ENCODE data around the gene RPL29. TPM values are rescaled to one million over a fixed set of nuclear protein-coding genes. Genes with fewer than 3 reads are reported as not detected.
"Not testable (repeated sequence)": the region's sequence is repeated elsewhere in the genome, so short reads cannot be mapped to it uniquely, and the experiment has no call there.

RPL29 gene
- total and polyA plus RNA-seq, 2 donors = 623 to 1,824 TPM

GRCh38 chr3:52006820-52007133 lies 11.1 kb upstream of the RPL29 start:
- H3K36me3 ChIP-seq (ENCODE audit: insufficient read depth) = no peaks in the 10 kb centered on the region
- no peak overlapping the region for H3K27ac ChIP-seq (ENCODE audit: low read depth)
- no peaks in the 10 kb centered on the region for H3K4me1 ChIP-seq (ENCODE audit: insufficient read depth)
- 84% methylated on average over 6 of the region's 6 CpGs for WGBS
- DNase-seq (ENCODE audit: extremely low spot score) = no peak
- no peak overlapping the region for H3K4me3 ChIP-seq (ENCODE audit: low read depth, low read length)

GRCh38 chr3:52006017-52006819 lies 10.5 kb upstream of the RPL29 start:
- Histone ChIP-seq H3K4me1 (ENCODE audit: insufficient read depth) (no peaks in the 10 kb centered on the region), H3K27ac (ENCODE audit: low read depth) (no peak overlapping the region), H3K4me3 (ENCODE audit: low read depth, low read length) (no peak overlapping the region), H3K36me3 (ENCODE audit: insufficient read depth) (no peaks in the 10 kb centered on the region)
- no peak for DNase-seq (ENCODE audit: extremely low spot score)
- WGBS = 58% methylated on average over 8 of the region's 8 CpGs

GRCh38 chr3:52005571-52005986 lies 9.9 kb upstream of the RPL29 start:
- no peak for DNase-seq (ENCODE audit: extremely low spot score)
- 9% methylated on average over 15 of the region's 15 CpGs for WGBS
- H3K36me3 ChIP-seq (ENCODE audit: insufficient read depth) = no peaks in the 10 kb centered on the region
- H3K4me1 ChIP-seq (ENCODE audit: insufficient read depth) = no peaks in the 10 kb centered on the region
- no peak overlapping the region for H3K27ac ChIP-seq (ENCODE audit: low read depth)
- no peak overlapping the region for H3K4me3 ChIP-seq (ENCODE audit: low read depth, low read length)

GRCh38 chr3:52004906-52005395 lies 9.3 kb upstream of the RPL29 start:
- no peak for DNase-seq (ENCODE audit: extremely low spot score)
- H3K36me3 ChIP-seq (ENCODE audit: insufficient read depth) = no peaks in the 10 kb centered on the region
- H3K27ac ChIP-seq (ENCODE audit: low read depth) = no peak overlapping the region
- WGBS = 90% methylated on average over 4 of the region's 4 CpGs
- H3K4me3 ChIP-seq (ENCODE audit: low read depth, low read length) = no peak overlapping the region
- no peaks in the 10 kb centered on the region for H3K4me1 ChIP-seq (ENCODE audit: insufficient read depth)

GRCh38 chr3:52004163-52004787 lies 8.6 kb upstream of the RPL29 start:
- peak; percentile 65 for DNase-seq (ENCODE audit: extremely low spot score)
- WGBS = 53% methylated on average over 16 of the region's 16 CpGs
- no peak overlapping the region for H3K27ac ChIP-seq (ENCODE audit: low read depth)
- H3K4me3 ChIP-seq (ENCODE audit: low read depth, low read length) = no peak overlapping the region
- no peaks in the 10 kb centered on the region for H3K36me3 ChIP-seq (ENCODE audit: insufficient read depth)
- no peaks in the 10 kb centered on the region for H3K4me1 ChIP-seq (ENCODE audit: insufficient read depth)

GRCh38 chr3:52002748-52003147 lies 7.1 kb upstream of the RPL29 start:
- H3K27ac ChIP-seq (ENCODE audit: low read depth) = no peak overlapping the region
- DNase-seq (ENCODE audit: extremely low spot score) = no peak
- no peaks in the 10 kb centered on the region for H3K4me1 ChIP-seq (ENCODE audit: insufficient read depth)
- no peaks in the 10 kb centered on the region for H3K36me3 ChIP-seq (ENCODE audit: insufficient read depth)
- 77% methylated on average over 6 of the region's 6 CpGs for WGBS
- no peak overlapping the region for H3K4me3 ChIP-seq (ENCODE audit: low read depth, low read length)

GRCh38 chr3:52001443-52001974 lies 5.8 kb upstream of the RPL29 start:
- H3K36me3 ChIP-seq (ENCODE audit: insufficient read depth) = no peaks in the 10 kb centered on the region
- no peak overlapping the region for H3K27ac ChIP-seq (ENCODE audit: low read depth)
- WGBS = 2% methylated on average over 18 of the region's 18 CpGs
- no peak overlapping the region for H3K4me3 ChIP-seq (ENCODE audit: low read depth, low read length)
- no peak for DNase-seq (ENCODE audit: extremely low spot score)
- H3K4me1 ChIP-seq (ENCODE audit: insufficient read depth) = no peaks in the 10 kb centered on the region

GRCh38 chr3:51999846-52000245 lies 4.2 kb upstream of the RPL29 start:
- Histone ChIP-seq H3K4me1 (ENCODE audit: insufficient read depth) (no peaks in the 10 kb centered on the region), H3K4me3 (ENCODE audit: low read depth, low read length) (no peak overlapping the region), H3K27ac (ENCODE audit: low read depth) (no peak overlapping the region), H3K36me3 (ENCODE audit: insufficient read depth) (no peaks in the 10 kb centered on the region)
- no peak for DNase-seq (ENCODE audit: extremely low spot score)
- WGBS = 76% methylated on average over 2 of the region's 2 CpGs

GRCh38 chr3:51998774-51999173 lies 3.1 kb upstream of the RPL29 start:
- peaks cover 3% of the 10 kb centered on the region for H3K36me3 ChIP-seq (ENCODE audit: insufficient read depth)
- H3K4me3 ChIP-seq (ENCODE audit: low read depth, low read length) = no peak overlapping the region
- WGBS = 58% methylated on average over 7 of the region's 7 CpGs
- no peak overlapping the region for H3K27ac ChIP-seq (ENCODE audit: low read depth)
- H3K4me1 ChIP-seq (ENCODE audit: insufficient read depth) = no peaks in the 10 kb centered on the region
- no peak for DNase-seq (ENCODE audit: extremely low spot score)

GRCh38 chr3:51997935-51998596 lies 2.4 kb upstream of the RPL29 start:
- Histone ChIP-seq H3K27ac (ENCODE audit: low read depth) (no peak overlapping the region), H3K36me3 (ENCODE audit: insufficient read depth) (peaks cover 3% of the 10 kb centered on the region), H3K4me1 (ENCODE audit: insufficient read depth) (peaks cover 2% of the 10 kb centered on the region), H3K4me3 (ENCODE audit: low read depth, low read length) (no peak overlapping the region)
- WGBS = 52% methylated on average over 7 of the region's 7 CpGs
- DNase-seq (ENCODE audit: extremely low spot score) = no peak

- DNase-seq (ENCODE audit: extremely low spot score) = no peak
- no peak overlapping the region for H3K27ac ChIP-seq (ENCODE audit: low read depth)
- peaks cover 3% of the 10 kb centered on the region for H3K36me3 ChIP-seq (ENCODE audit: insufficient read depth)
- peaks cover 2% of the 10 kb centered on the region for H3K4me1 ChIP-seq (ENCODE audit: insufficient read depth)
- no peak overlapping the region for H3K4me3 ChIP-seq (ENCODE audit: low read depth, low read length)
- WGBS = 67% methylated on average over 2 of the region's 2 CpGs
Measured at GRCh38 chr3:51997172-51997571, 1.5 kb upstream of the RPL29 start.

- no peak overlapping the region for H3K27ac ChIP-seq (ENCODE audit: low read depth)
- 80% methylated on average over 2 of the region's 2 CpGs for WGBS
- H3K36me3 ChIP-seq (ENCODE audit: insufficient read depth) = peaks cover 3% of the 10 kb centered on the region
- DNase-seq (ENCODE audit: extremely low spot score) = no peak
- peaks cover 2% of the 10 kb centered on the region for H3K4me1 ChIP-seq (ENCODE audit: insufficient read depth)
- no peak overlapping the region for H3K4me3 ChIP-seq (ENCODE audit: low read depth, low read length)
Measured at GRCh38 chr3:51994530-51994929, 1.2 kb downstream of the RPL29 start.

GRCh38 chr3:51993657-51994056 lies 2.0 kb downstream of the RPL29 start:
- H3K36me3 ChIP-seq (ENCODE audit: insufficient read depth); H3K4me3 ChIP-seq (ENCODE audit: low read depth, low read length); DNase-seq (ENCODE audit: extremely low spot score); H3K27ac ChIP-seq (ENCODE audit: low read depth); H3K4me1 ChIP-seq (ENCODE audit: insufficient read depth): not testable (repeated sequence)
- 85% methylated on average over 10 of the region's 13 CpGs for WGBS
